NCI-H774 (cell line): ENCODE measurements around the gene DGKA.
"Not testable (repeated sequence)": the region's sequence is repeated elsewhere in the genome, so short reads cannot be mapped to it uniquely, and the experiment has no call there.

Experiments used
- DNase-seq: peaks from one replicate; lab custom pipeline; 2025; lab: John Stamatoyannopoulos, UW

The DGKA gene

DNA sequence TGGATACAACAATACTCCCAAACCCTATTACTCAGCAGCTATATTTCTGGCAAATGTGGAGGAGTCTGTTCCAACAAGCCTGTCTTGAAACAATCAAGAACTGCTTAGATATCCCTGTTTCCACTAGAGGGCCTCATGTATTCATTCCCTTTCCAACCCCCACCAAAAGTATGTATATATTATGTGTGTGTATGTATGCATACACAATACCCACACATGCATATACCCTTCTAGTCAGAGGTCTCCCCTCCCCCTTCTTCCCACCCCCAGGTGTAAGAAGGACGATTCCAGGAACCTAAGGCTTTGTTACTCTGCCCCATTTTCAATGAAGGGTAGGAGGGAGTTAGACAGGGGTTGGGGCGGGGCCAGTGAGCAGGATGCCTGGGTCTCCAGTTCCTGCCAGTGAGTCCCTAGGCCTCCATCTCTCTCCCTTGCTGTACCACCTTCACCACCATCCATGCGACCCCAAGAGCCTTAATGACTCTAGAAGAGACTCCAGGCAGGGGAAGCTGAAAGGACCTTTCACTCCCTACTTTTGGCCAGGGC is at the start of gene DGKA:
Gene DGKA, plus strand, starts transcription at position 392 of the 546 bp plus-strand sequence. CDS start 5,342 bp downstream, outside the sequence.
- DNase-seq: peak; percentile 21

DNA sequence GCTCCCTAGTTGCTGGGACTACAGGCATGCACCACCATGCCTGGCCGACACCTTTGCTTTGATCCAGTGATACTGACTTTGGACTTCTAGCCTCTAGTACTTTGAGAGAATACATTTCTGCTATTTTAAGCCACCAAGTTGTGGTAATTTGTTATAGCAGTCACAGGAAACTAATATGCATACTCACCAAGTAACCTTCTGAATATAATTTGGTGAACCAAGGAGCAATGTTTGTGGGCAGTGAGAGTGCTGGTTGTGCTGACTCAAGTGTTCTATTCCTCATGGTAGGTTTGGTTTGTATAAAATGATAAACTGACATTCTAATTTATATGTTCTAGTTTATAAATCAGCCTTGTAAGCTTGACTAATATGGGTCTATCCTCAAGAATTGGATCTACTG is 45.8 kb upstream of the DGKA start:
- DNase-seq: no peak

DNA sequence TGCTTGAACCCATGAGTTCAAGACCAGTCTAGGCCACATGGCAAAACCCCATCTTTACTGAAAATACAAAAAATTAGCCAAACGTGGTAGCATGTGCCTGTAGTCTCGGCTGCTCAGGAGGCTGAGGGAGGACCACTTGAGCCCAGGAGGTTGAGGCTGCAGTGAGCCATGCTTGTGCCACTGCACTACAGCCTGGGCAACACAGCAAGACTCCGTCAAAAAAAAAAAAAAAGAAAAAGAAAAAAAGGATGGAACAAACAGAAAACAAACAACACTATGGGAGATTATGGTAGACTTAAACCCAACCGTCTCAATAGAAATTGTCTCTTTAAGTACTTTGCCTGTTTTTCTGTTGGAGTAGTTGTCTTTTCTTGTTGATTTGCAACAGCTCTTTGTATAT is 39.7 kb upstream of the DGKA start:
- no peak for DNase-seq

DNA sequence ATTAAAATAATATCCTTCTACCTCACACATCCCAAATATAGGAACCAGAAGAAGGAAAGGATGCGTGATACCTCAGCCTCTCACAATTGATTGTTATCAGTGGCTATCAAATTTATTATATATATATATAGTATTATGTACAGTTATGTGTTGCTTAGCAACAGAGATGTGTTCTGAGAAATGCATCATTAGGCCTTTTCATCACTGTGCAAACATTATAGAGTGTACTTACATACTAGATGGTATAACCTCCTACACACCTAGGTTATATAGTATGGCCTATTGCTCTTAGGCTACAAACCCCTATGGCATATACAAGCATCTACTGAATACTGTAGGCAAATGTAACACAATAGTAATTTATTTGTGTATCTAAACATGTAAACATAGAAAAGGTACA is 37.2 kb upstream of the DGKA start:
- no peak for DNase-seq

DNA sequence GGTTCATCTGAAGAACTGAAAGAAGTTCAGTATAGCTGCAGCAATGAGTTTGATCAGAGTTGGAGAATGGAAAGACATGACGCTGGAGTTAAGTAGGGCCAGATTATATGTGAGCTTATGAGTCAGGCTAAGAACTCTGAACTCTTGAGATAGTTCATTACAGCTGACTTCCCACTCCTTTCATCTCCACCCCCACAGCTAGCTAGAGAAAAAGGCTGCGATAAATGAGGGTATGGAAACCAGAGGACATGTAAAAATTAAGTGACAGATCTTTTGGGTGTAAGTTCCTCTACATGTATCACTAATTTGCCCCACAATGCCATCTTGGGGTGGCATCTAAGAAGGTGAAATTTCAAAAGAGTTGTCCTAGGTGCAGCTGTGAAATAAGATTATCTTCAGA is 31.9 kb upstream of the DGKA start:
- no peak for DNase-seq

DNA sequence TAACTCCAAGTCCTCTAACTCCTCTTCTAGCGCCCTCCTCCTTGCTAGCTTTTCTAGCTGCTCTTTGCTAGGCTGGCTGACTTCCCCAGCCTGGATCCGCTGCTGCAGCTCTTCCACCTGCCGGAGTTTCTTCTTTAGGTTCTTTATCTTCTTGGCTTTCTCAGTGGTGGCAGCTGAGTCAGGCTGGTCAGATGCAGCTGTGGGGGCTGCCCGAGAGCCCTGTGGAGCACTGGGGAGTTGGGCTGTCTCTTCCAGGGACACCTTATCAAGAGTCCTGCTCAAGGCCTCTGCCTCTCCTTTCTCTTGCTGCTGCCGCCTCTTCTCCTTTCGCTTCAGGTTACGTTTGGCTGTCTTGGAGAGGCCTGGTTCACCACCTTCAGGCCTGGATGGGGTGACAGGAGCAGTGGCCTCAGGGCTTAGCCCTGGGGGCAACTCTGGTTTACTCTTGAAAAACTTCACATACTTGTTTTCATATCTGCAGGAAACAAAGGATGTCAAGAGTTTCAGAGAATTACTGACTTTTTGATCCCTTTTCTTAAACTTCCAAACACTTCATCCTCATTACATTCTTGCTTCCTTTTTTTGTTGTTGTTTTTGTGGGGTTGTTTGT is 29.0 kb upstream of the DGKA start:
- DNase-seq: no peak

DNA sequence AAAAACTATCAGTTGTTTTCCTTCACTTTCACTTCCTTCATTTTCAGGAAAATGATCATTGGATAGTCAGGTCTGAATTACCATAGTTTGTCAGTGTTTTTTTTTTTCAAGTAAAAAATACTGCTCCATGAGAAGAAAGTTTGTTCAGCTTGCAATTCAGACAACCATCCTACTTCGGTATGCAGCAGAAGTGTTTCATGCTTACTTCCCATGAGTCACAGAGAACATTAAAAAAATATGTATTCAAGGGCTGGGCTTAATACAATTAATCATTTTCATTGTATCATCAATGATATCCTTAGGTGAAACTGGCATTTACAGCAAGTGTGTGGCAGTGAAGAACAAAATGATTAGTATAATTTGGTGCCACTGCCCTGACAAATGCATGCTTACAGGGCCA is 24.9 kb upstream of the DGKA start:
- DNase-seq: no peak

DNA sequence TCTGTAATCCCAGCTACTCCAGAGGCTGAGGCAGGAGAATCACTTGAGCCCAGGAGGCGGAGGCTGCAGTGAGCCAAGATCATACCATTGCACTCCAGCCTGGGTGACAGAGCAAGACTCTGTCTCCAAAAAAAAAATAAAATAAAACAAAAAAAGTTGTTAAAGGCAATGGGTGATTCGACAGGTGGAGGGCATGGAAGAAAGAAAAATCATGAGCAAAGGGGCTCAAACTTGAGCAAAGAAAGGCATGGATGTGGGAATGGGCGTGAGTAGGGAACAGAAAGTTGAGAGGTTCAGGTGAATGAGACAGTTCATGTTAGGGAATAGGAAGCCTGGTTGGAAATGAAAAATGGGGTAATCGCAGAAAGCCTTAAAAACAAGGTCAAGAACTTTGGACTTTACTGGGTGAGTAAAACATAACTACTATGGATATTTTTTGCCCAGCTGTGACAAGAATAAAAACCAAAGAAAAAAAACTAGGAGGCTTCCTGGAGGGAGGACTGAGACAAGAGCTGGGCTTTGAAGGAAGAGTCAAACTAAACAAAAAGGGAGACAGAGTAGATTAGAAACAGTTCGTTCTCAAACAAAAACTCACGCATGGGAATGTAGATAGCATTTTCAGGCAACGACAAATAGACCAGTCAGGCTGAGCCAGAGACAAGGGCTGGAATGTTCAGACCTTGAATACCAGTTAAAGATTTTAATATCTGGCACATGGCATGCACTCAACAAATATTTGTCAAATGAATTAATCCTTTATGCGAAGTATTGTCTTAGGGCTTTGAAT is 22.0 kb upstream of the DGKA start:
- DNase-seq: no peak

DNA sequence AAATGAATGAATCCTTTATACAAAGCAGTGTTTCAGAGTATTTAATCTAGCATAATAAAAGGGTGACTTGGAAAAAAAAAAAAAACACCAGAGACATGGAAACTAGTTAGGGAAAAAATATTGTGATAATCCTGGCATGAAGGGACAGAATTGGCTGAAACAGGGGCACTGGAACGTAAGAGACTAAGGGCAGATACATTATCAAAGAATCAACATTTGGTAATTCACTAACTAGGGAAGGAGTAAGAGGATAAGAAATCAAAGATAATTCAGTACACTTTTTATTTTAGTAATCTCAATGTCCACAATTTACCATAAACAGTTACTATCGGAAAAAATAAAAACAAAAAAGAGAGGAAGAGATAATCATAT is 21.5 kb upstream of the DGKA start:
- no peak for DNase-seq

DNA sequence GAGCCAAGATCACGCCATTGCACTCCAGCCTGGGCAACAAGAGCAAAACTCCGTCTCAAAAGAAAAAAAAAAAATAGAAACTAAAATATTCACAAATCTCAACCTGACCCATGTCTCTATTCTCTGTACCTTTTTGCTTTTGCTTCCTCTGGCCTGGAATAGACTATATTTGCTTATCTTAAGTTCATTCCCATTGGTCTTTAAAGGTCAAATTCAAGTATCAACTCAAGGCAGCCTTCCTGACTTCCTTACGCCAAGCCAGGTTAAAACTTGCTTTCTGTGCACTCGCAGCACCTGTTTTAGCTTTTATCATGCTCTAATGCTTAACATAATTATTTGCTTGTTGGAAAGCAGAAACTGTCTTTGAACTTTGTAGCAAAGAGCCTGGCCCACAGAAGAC is 18.1 kb upstream of the DGKA start:
- no peak for DNase-seq

DNA sequence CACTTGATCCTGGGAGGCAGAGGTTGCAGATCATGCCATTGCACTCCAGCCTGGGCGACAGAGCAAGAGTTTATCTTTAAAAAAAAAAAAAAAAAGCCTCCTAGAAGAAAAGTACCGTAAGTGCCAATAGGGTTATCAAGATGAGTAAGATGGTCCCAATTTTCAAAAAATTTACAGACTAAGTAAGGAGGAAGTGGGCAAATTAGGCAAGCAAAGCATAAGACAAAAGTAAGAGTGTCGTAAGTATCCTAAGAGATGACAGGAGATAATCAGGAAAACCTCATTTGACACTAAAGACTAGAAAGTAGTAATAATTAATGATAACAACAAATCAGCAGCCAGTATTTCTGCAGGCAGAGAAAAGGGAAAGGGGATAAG is 15.5 kb upstream of the DGKA start:
- no peak for DNase-seq

DNA sequence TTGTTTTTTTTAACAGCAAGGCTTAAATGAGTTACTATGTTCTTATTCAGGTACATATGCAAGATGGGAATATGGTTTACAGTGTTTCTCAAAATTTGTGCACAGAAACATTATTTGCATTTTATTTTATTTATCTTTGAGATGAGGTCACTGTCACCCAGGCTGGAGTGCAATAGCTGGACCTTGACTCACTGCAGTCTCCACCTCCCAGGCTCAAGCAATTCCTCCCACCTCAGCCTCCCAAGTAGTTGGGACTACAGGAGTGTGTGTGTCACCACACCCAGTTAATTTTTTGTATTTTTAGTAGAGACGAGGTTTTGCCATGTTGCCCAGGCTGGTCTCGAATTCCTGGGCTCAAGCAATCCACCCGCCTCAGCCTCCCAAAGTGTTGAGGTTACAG is 11.9 kb upstream of the DGKA start:
- DNase-seq: not testable (repeated sequence)

DNA sequence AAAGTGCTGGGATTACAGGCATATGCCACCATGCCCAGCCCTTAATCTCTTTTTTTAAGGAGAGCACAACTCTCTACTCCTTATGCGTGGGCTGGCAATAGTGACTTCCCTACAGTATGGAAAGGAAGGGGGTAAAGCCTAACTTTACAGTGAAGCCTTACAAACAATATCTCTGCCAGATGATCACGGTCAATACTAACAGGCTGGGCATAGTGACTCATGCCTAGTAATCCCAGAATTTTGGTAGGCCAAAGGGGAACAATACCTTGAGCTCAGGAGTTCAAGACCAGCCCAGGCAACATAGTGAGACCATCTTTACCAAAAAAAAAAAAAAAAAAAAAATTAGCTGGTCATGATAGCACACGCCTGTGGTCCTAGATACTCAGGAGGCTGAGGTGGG is 8.8 kb upstream of the DGKA start:
- DNase-seq: no peak

DNA sequence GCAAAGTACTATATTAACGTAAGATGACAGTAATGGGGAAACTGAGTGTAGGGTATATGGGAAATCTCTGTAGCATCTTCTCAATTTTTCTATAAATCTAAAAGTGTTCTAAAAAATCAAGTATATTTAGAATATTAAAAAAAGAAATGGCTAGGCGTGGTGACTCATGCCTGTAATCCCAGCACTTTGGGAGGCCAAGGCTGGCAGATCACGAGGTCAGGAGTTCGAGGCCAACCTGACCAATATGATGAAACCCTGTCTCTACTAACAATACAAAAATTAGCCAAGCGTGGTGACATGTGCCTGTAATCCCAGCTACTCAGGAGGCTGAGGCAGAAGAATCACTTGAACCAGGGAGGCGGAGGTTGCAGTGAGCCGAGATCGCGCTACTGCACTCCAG is 7.3 kb upstream of the DGKA start:
- DNase-seq: not testable (repeated sequence)

DNA sequence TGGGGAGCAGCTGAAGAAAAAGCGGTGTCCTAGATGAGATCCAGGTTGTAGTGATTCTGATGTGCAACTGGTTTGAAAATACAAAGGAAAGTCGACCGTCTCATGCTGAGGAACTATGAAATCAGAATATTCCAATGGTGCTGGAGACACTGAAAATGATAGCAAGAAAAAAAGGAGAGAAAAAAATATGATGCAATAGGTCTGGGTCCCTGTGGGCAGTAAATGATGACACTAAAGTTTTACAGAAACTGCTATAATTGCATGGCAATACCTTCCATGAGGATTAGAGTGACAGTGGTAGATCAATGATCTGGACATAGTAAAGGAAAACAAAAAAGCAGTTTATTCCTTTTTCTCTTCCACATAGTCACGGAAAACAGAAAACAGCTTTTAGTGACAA is 5.6 kb upstream of the DGKA start:
- DNase-seq: no peak

DNA sequence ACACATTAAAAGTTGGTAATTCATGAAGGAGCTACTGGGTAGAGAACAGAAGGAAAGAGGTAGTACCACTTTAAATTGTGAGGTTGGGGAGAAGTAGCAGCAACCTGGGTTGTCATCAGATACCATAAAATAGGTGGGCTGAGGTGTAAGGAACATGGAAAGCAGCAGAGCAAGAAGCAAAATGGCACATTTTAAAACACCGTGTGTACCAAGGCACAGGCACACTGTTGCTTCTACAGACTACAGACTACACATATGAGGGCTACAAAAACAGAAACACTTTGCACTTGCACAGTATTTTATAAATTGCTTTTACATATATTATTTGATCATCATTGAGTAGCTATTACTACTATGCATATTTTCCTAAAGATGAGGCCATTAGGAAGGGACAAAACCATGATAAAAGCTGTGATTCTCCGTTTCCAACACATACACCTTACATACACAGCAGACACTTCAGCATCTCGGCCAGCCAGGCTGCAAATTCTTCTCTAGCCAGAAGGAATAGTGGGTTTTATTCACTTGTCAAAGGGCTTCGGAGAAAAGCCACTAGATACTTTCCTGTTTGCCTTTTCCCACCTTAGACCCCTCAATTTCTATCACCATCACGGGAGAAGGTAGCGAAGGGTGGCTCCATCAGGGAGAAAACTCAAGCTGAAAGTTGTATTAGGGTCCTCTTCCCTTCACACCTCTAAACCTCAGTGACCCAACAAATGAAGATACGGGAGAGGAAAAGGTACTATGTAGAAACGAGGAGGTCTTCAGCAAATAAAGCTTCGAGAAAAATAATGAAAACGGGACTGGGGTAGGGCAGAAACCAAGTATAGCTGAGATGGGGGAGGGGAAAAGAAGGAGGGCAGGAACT is 4.9 kb upstream of the DGKA start:
- DNase-seq: no peak

DNA sequence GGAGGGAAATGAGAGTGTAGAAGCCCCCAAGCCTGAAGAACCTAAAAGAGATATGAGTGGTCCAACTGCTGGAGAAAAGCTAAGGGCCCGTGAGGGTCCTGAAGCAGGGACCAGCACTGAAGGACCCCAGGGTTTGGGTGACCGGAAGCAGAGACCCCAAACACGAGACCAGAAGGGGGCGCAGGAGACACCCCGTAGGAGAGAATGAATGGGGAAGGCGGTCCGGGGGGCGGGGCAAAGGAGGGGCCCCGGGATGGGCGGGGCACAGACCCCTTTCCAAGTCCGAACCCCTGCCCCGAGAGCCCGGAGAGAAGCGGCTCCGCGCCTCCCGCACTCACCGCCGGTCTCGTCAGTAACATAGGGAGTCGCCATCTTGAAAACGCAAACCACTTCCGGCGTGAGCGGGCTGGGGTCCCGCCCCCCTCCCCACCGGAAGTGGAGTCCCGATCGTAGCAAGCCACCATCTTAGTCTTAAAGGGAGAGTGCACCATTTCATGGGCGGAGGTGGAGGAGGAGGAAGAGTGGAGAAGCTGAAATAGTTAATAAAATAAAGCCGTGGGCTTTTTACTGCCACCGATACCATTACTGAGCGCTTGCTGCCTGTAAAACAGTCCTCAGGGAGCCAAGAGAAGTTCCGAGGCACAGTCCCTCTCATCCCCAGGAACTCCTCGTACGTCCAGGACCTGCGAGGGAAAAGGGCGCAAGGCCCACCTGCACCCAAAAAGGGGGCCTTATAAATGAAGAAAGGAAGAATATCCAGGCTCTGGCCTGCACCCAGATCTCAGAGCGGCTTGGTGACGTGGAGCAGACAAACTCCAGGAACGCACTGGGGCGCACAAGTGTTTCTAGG is 4.0 kb upstream of the DGKA start:
- DNase-seq: peak; percentile 91

DNA sequence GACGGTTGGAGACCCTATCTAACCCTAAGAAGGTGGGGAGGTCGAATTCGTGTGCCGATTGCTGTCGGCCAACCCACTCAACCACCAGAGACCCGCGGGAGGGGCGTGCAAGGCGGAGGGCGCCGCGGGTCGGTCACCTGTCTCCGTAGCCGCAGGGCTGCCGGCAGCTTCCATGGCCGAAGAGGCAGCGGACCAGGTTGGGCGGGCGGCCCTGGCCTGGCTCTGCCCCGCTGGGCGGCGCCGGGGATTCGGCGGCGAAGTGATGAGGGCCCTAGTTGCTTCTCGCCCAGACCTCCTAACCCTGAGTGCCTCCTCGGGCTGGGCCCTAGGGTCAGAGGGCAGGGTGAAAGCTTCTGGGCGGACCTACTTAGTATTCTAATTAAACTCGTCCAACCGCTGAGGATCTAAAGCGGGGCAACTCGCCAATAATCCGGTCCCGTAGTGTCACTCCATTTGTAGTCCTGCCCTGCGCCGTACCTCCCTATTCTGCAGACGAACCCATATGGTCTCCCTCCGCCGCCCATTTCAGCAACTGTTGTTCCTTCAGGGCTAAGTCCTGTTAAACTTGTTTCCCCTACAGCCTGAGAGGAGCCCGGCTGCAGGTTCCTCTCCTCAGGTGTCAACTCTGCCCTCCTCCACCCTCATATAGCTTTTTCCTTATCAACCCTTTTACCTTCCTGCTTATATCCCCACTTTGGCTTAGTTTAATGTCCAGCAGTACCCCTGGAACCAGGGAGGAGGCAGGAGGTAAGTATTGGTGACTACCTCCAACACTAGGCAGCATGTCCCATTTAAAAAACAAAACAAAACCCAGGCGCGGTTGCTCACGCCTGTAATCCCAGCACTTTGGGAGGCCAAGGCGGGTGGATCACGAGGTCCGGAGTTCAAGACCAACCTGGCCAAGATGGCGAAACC is 3.1 kb upstream of the DGKA start, which contains the start of gene PYM1:
Gene PYM1, minus strand, starts transcription at position 307 of the 915 bp plus-strand sequence. Its CDS starts 133 bp downstream, at position 174.
- peak; percentile 82 for DNase-seq

DNA sequence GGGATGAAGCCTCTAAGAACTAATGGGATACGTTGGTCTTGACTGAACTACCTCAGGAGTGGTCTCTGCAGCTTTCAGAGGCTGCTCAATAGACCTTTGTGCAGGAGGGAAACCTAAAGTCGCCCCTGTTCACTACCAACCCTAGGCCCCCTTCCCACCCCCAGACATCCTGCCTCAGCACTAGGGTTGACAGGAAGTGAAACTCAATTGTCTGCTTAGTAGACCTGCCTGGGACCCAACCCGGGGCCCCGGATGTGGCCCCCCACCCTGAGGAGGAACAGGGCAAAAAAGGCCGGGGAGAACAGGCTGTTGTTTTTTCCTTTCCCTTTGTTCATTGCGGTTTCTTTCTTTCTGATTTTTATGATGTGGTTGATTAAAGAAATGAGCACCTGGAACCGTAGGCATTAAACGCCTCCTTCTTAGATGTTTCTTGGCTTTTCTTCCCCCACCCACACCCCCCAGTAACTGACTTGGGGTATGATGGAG is 1.6 kb upstream of the DGKA start:
- DNase-seq: no peak

DNA sequence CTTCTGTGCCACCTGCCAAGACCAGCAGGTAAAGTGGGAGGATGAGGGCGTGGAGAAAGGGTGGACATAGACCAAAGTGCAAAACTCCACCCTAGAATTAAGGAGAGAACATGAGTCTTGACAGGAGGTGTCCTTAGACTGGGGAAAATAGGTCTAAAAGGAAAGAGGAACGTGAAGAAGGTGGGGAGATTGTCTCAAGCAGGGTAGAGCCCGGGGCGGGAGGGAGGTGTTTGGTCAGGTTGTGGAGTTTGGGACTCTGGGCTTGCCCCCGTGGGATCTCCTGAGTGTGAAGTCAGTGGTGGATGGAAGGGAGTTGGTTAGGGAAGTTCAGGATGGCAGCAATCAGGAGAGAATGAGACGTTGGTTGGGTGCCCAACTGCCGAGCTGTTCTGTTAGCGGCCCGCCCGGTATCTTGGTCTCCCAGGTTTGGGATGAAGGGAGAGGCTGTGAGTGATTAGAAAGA is 386 bp downstream of the DGKA start:
- DNase-seq: no peak
